ENCODE data around the gene TMEM72. TPM values are rescaled to one million over a fixed set of nuclear protein-coding genes. Genes with fewer than 3 reads are reported as not detected.
A peak's percentile ranks its signal among the peaks of the same experiment; 100 is the strongest.

The TMEM72 gene
- polyA plus RNA-seq, 2 of the 4 experiments (the other 2 are of a cell fraction): not detected

GRCh38 chr10:44951576-44952226 lies 40.6 kb downstream of the TMEM72 start (continued):
- TF ChIP-seq BCL3 (IDR thresholded peaks at IDR 0.05): no peak

- no peak for FAIRE-seq
- no peaks in the 10 kb centered on the region for H3K4me1 ChIP-seq
- ATAC-seq: peak in 1 of 2 experiments; percentile 36; a peak in 1 of 6 replicates
- POLR2A ChIA-PET: interaction anchor here (1.3 kb wide), 1 partner anchor 28 kb away, joined by 3 read pairs; no protein-coding TSS in a partner anchor
- CTCF ChIA-PET: interaction anchor here (1.6 to 2.3 kb wide), 3 partner anchors 10 to 21 kb away, joined by 5 to 7 read pairs (median 5); no protein-coding TSS in a partner anchor
- WGBS (ENCODE audit: missing lambda C conversion rate): 36% methylated on average over 2 of the region's 2 CpGs
- no peaks in the 10 kb centered on the region for H3K9me3 ChIP-seq
- no peak for DNase-seq (ENCODE audit: low read depth in 1 of 2, low spot score in 1 of 2)
- TF ChIP-seq USF2 (IDR thresholded peaks at IDR 0.05) (no peak), MYC (IDR thresholded peaks at IDR 0.05; ENCODE audit: borderline replicate concordance, low read length) (no peak), GATA3 (IDR thresholded peaks at IDR 0.05; ENCODE audit: borderline replicate concordance) (no peak), HOXB5 (CRISPR knock-in tag; IDR thresholded peaks at IDR 0.05) (no peak), CBX2 (IDR thresholded peaks at IDR 0.05; ENCODE audit: borderline replicate concordance, low read depth) (no peak), SMC3 (IDR thresholded peaks at IDR 0.05) (no peak), RFX5 (IDR thresholded peaks at IDR 0.05) (no peak), MAZ (IDR thresholded peaks at IDR 0.05; ENCODE audit: borderline replicate concordance, low read depth, low read length) (no peak), RCOR1 (IDR thresholded peaks at IDR 0.05; ENCODE audit: low read depth, low read length) (no peak), POLR2AphosphoS2 (conservative IDR thresholded peaks at IDR 0.05; ENCODE audit: low read length) (no peak), ESRRA (IDR thresholded peaks at IDR 0.05; ENCODE audit: borderline replicate concordance, low read length) (no peak), CHD2 (IDR thresholded peaks at IDR 0.05; ENCODE audit: low read length, partially characterized antibody) (no peak), TFCP2L1 (CRISPR knock-in tag; IDR thresholded peaks at IDR 0.05) (no peak), ZFP36 (IDR thresholded peaks at IDR 0.05; ENCODE audit: borderline replicate concordance, partially characterized antibody) (no peak), HEYL (CRISPR knock-in tag; IDR thresholded peaks at IDR 0.05) (no peak), E2F6 (IDR thresholded peaks at IDR 0.05; ENCODE audit: borderline replicate concordance, low read depth) (no peak), PHF8 (IDR thresholded peaks at IDR 0.05; ENCODE audit: borderline replicate concordance, low read depth) (no peak), BHLHE40 (IDR thresholded peaks at IDR 0.05; ENCODE audit: low read depth, low read length) (no peak)
- no peak overlapping the region for H3K27ac ChIP-seq
- H3K4me2 ChIP-seq: no peak overlapping the region
- no peak overlapping the region for H3K4me3 ChIP-seq
Measured at GRCh38 chr10:44952779-44953231, 41.7 kb downstream of the TMEM72 start.

- no peak for ATAC-seq
- TF ChIP-seq EHMT2 (IDR thresholded peaks at IDR 0.05; ENCODE audit: low read depth) (no peak), RNF2 (IDR thresholded peaks at IDR 0.05; ENCODE audit: borderline replicate concordance, low read depth) (no peak), ZSCAN20 (CRISPR knock-in tag; IDR thresholded peaks at IDR 0.05) (no peak), MAX (IDR thresholded peaks at IDR 0.05) (no peak), FOSL2 (IDR thresholded peaks at IDR 0.05) (no peak), FOSL2 (CRISPR knock-in tag; IDR thresholded peaks at IDR 0.05) (no peak), KDM5A (IDR thresholded peaks at IDR 0.05) (no peak), RAD21 (conservative IDR thresholded peaks at IDR 0.05 in 1 of 2, IDR thresholded peaks at IDR 0.05 in 1 of 2) (no peak), HOXB5 (CRISPR knock-in tag; IDR thresholded peaks at IDR 0.05) (no peak)
- Histone ChIP-seq H3K27ac (no peak overlapping the region), H3K9me3 (no peaks in the 10 kb centered on the region), H3K4me1 (peaks cover 7% of the 10 kb centered on the region; the same call in 2 of the 3 replicates), H3K4me2 (no peak overlapping the region), H3K4me3 (no peak overlapping the region)
- CTCF ChIA-PET: interaction anchor here (1.6 to 2.3 kb wide), 2 partner anchors 9 to 20 kb away, joined by 5 read pairs; no protein-coding TSS in a partner anchor
- no peak for DNase-seq (ENCODE audit: low read depth in 1 of 2, low spot score in 1 of 2)
- POLR2A ChIA-PET: no interaction called here
- no peak for FAIRE-seq
Measured at GRCh38 chr10:44954042-44954441, 42.9 kb downstream of the TMEM72 start.
